Activated CD4-positive, alpha-beta T cell treated with anti-CD3 and anti-CD28 coated beads, Interleukin-2, amount 50 U/mL, for 48 hours (primary cell): Measurements from ENCODE around the gene AP5M1.
A peak's percentile ranks its signal among the peaks of the same experiment; 100 is the strongest.
"Not testable (repeated sequence)": the region's sequence is repeated elsewhere in the genome, so short reads cannot be mapped to it uniquely, and the experiment has no call there.

Experiments used
- DNase-seq, 2 experiments: peaks; one replicate each; pipeline ENCODE4 v3.0.0-alpha.2; 2020

The AP5M1 gene

GRCh38 chr14:57268161-57269069, at the start of gene AP5M1, which contains the start of gene EXOC5:
TSS of gene AP5M1 (plus strand) at chr14:57268971. CDS start at chr14:57269315, 344 bp downstream.
TSS of gene EXOC5 (minus strand) at chr14:57268905. CDS start at chr14:57268648, 257 bp downstream.
- peak; percentile 91 to 93 for DNase-seq

DNA sequence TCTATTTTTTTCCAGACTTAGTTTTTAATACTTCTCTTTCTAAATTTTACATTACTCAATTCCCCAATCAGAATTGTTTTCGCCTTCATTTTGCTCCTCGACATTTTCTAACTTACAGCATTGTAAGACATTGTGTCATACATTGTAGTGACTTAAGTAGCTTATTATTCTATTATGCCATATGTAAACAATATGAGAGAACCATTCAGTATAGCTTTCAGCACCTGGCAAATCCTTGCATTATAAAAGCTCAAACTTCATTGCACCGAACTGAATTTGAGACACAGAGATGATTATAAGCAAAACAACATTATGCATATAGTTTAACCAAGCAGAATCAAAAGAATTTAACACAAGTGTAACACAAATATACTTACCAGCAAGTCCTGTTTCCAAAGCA, 46.8 kb upstream of the AP5M1 start:
- DNase-seq: no peak

- no peak for DNase-seq
Measured at GRCh38 chr14:57227083-57227482, 41.7 kb upstream of the AP5M1 start.

GRCh38 chr14:57228320-57228719, 40.5 kb upstream of the AP5M1 start:
- not testable (repeated sequence) for DNase-seq

- no peak for DNase-seq
Measured at GRCh38 chr14:57232006-57232405, 36.8 kb upstream of the AP5M1 start.

GRCh38 chr14:57240115-57240514, 28.7 kb upstream of the AP5M1 start:
- not testable (repeated sequence) for DNase-seq

- no peak for DNase-seq
Measured at GRCh38 chr14:57243320-57243719, 25.5 kb upstream of the AP5M1 start.

- DNase-seq: no peak
Measured at GRCh38 chr14:57244106-57244505, 24.7 kb upstream of the AP5M1 start.

DNA sequence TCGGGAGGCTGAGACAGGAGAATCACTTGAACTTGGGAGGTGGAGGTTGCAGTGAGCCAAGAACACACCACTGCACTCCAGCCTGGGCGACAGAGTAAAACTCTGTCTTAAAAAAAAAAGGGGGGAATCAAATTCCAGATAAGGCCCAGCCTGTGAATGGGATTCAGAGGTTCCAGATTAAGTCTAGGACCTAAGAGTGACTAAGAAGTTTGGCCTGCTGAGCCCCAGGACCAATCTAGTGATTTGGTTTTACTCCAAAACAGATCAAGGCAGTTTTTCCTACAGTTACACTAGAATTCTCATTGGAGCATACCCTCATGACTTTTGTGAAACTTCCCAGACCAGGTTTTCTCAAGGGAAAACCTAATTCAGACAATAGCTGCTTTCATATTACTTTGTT, 22.8 kb upstream of the AP5M1 start:
- DNase-seq: no peak

DNA sequence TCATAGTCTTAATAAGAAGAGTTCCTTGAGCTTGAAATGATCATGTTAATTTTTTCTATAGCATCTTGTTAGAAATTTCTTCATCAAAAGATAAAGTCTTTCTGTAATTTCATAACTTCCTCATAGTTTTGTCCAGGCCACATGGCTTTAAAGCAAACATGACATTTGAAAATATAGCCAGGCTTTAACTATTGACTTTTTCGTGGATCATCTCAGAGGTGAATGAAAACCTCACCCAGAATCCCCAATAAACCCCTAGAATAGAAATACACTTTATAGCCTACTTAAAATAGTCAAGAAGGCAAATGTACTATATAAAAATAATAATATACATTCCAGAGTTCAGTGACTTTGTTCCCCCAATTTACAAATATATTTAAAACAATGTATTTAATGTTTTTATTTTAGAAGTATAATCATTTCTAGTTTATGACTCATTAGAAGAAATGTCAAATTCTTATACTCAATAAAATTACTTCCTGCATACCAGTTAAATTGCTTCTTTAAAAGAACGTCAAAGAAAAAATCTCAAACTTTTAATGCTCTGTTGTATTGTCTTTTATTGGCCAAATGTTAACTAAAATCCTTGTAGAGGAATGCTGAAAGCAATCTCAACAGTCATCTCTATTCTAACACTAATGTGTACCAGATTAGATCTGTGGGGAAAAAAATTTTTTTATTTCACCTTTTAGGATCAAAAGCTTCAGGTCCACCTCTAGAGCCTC, 21.7 kb upstream of the AP5M1 start:
- no peak for DNase-seq

DNA sequence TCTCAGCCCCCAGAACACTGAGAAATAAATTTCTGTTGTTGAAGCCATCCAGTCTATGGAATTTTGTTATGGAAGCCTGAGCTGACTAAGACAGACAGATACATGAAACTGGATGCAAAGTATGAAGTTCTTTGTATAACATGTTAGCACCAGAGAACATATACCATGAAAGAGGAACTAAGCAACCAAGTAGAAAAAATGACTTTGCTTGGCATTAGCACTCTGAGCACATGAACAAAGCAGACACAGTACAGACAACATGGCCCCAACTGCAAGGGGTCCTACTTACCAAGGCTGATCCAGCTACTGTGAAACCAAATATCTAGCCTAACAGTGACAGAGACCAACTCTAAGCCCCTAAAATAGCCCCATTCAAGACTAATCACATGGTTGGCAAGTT, 13.9 kb upstream of the AP5M1 start:
- no peak for DNase-seq

DNA sequence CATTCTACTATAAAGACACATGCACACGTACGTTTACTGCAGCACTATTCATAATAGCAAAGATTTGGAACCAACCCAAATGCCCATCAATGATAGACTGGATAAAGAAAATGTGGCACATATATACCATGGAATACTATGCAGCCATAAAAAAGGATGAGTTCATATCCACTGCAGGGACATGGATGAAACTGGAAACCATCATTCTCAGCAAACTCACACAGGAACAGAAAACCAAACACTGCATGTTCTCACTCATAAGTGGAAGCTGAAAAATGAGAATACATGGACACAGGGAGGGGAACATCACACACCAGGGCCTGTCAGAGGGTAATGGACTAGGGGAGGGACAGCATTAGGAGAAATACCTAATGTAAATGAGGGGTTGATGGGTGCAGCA, 10.6 kb upstream of the AP5M1 start:
- not testable (repeated sequence) for DNase-seq

- no peak for DNase-seq
Measured at GRCh38 chr14:57259672-57260071, 9.1 kb upstream of the AP5M1 start.

DNA sequence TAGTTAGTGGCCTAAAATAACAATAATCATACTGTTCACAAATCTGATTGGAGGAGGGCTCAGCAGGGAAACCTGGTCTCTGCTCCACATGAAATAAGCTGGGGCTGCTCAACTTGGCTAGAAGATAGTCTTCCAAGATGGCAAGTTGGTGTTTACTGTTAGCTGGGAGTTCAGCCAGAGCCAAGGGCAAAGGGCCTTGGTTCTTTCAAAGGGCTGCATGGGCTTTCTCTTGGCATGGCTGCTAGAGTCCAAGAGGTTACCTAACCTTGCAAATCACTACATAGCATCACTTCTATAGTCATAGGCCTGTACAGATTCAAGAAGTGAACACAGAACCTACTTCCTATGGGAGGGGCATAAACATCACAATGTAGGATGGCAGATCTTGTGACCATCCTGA, 7.2 kb upstream of the AP5M1 start:
- no peak for DNase-seq

DNA sequence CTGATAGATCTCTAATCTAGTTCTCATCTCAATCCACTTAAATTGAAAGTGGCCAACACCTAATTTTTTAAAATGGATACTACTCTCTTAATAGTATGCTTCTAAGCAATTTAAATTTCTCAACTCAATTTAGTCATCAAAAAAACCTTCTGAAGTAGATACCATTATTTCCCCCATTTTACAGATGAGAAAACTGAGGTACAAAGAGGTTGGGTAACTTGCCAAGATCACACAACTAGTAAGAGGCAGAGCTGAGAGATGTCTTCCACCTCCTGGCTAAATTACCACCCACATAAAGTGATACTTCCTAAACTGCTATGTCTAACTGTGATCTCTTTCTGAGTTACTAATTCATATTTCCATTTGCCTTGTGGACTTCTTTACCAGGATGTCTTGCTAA, 6.7 kb upstream of the AP5M1 start:
- DNase-seq: no peak

DNA sequence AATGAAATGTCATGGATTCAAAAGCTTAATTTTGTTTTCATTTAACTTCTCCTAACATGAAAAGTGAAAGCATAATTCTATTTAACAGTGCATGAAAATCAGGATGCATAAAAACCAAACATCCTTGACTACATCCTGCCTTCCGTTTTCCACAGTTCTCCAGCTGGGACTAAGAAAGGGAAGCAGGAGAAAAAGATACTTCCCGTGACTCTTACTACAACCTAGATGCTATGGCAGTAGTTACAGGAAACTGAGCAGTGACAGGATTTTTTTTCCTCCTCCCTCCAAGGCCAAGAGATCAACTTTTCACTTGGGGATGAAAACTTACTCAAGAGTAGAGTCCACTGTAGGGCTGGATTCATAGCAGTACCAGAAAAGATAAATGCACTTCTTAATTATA, 2.7 kb upstream of the AP5M1 start:
- no peak for DNase-seq

DNA sequence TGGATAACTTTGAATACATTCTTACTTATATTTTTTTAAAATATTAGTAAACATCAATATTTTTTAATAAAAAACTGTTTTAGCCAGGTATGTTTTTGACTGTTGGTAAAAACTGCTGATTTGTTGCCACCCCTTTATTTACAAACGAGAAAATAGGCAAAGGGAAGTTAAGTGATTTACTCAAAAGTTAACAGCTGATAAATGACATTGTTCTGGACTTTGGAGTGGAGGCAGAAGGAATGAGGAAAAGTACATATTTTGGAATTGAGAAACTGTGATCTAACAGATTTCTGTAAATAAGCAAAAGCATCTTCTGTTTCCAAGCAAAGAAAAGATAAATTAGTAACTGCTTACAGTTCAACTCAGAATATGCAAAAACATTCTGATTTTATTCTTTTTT, 4.5 kb downstream of the AP5M1 start:
- DNase-seq: no peak

GRCh38 chr14:57274551-57274950, 5.8 kb downstream of the AP5M1 start:
- DNase-seq: no peak

DNA sequence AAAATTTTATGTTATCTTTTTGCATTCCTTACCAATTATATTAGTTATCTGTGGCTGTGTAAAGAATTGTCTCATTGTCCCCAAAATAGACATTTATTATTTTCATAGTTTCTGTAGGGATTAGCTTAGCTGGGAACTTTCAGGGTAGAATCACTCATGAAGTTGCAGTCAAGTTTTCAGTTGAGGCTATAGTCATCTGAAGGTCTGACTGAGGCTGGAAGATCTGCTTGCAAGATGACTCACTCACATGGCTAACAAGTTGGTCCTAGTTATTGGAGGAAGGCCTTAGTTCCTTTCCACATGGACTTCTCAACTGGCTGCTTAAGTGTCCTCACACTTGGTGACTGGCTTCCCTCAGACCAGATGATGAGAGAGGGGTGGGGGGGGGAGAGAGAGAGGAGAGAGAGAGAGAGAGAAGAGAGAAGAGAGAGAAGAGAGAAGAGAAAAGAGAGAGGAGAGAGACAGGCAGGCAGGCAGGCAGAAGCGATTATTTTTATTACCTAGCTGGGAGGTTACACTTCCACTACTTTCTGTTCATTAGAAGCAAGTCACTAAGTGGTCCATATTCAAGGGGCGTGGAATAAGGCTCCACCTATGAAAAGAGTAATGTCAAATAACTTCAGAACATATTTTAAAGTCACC, 6.4 kb downstream of the AP5M1 start:
- no peak for DNase-seq

DNA sequence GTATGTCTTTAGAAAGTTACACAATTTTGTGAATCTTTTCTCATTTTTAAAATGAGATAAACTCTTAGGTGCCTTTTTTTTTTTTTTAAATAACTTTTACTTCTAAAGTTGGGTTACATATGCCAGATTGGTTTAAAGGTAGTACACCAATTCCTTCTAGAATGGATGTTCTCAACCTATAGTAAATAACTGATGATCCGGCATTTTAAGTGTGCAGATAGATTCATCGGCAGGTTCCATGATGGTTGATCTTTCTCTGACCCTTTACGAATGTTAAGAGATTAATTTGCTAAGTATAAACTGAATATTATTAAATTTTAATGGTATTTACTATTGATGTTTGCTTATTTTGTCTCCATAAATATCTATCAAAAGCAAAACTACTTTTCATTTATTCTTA, 8.3 kb downstream of the AP5M1 start:
- DNase-seq: no peak

DNA sequence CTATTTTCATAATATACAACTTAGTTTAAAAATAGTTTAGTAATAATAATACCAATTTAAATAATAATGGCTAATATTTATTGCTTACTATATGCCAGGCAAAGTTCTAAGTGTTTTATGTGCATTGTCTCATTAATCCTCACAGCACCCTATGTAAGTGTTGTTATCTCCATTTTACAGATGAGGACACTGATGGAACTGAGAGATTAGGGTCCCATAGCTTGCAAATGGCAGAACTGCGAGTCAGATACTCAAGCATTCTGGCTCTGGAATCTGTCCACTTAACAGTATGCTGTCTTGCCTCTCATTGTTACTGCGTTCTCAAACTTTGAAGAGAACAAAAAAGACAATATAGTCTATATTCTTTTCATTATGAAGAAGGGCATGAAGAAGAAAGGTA, 19.0 kb downstream of the AP5M1 start:
- no peak for DNase-seq

GRCh38 chr14:57290751-57291150, 22.0 kb downstream of the AP5M1 start:
- DNase-seq: no peak
